ENCODE data around the gene KDM3B.

GRCh38 chr5:138470322-138471051 is 118.0 kb downstream of the KDM3B start:
- no peak for TF ChIP-seq EZH2 (IDR thresholded peaks at IDR 0.05; ENCODE audit: low read length, missing control alignments)
- TF ChIP-seq, protein P1, sequence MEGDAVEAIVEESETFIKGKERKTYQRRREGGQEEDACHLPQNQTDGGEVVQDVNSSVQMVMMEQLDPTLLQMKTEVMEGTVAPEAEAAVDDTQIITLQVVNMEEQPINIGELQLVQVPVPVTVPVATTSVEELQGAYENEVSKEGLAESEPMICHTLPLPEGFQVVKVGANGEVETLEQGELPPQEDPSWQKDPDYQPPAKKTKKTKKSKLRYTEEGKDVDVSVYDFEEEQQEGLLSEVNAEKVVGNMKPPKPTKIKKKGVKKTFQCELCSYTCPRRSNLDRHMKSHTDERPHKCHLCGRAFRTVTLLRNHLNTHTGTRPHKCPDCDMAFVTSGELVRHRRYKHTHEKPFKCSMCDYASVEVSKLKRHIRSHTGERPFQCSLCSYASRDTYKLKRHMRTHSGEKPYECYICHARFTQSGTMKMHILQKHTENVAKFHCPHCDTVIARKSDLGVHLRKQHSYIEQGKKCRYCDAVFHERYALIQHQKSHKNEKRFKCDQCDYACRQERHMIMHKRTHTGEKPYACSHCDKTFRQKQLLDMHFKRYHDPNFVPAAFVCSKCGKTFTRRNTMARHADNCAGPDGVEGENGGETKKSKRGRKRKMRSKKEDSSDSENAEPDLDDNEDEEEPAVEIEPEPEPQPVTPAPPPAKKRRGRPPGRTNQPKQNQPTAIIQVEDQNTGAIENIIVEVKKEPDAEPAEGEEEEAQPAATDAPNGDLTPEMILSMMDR (conservative IDR thresholded peaks at IDR 0.05 in 1 of 2, IDR thresholded peaks at IDR 0.05 in 1 of 2; ENCODE audit: low read depth in 1 of 2, low read length in 2 of 2), result no peak
